MM.1S (cell line): Measurements from ENCODE around the gene MOCOS.

Experiments used
- DNase-seq: peaks from one replicate; pipeline ENCODE4 v3.0.0-alpha.2; 2015
- H2AFZ ChIP-seq: fragments of 300-600 bp; sonication (generic); 2 replicates; pipeline ENCODE4 v1.6.0; 2016; ENCODE audit warnings: antibody characterized with exemption, low read length
- H3F3A ChIP-seq: fragments of 300-600 bp; sonication (generic); 2 replicates; pipeline ENCODE4 v1.6.1; 2016; ENCODE audit warnings: mild to moderate bottlenecking, antibody characterized with exemption, low read length, moderate library complexity, mixed read lengths; ENCODE audit not compliant: insufficient read depth
- H3K27ac ChIP-seq: fragments of 300-600 bp; sonication (generic); 2 replicates; pipeline ENCODE4 v1.5.1; 2016; ENCODE audit warnings: mild to moderate bottlenecking, low read length
- H3K27me3 ChIP-seq: fragments of 300-600 bp; sonication (generic); replicated peaks from 2 replicates; pipeline ENCODE4 v1.6.0; 2016; ENCODE audit warnings: low read length; ENCODE audit not compliant: insufficient read depth
- H3K36me3 ChIP-seq: fragments of 300-600 bp; sonication (generic); replicated peaks from 2 replicates; pipeline ENCODE4 v1.6.1; 2016; ENCODE audit warnings: mild to moderate bottlenecking, low read length, mixed read lengths; ENCODE audit not compliant: insufficient read depth
- H3K4me1 ChIP-seq: fragments of 300-600 bp; sonication (generic); 2 replicates; pipeline ENCODE4 v1.6.1; 2016; ENCODE audit warnings: low read length, mixed read lengths
- H3K4me2 ChIP-seq: fragments of 300-600 bp; sonication (generic); 2 replicates; pipeline ENCODE4 v1.6.0; 2016; ENCODE audit warnings: low read depth, low read length
- H3K4me3 ChIP-seq: fragments of 300-600 bp; sonication (generic); 2 replicates; pipeline ENCODE4 v1.5.1; 2016; ENCODE audit warnings: low read length, mixed read lengths
- H3K79me2 ChIP-seq: fragments of 300-600 bp; sonication (generic); 2 replicates; pipeline ENCODE4 v1.6.1; 2016; ENCODE audit warnings: mixed run types, low read length, mixed read lengths
- H3K9ac ChIP-seq: fragments of 300-600 bp; sonication (generic); 2 replicates; pipeline ENCODE4 v1.6.1; 2016; ENCODE audit warnings: low read length, mixed read lengths
- H3K9me2 ChIP-seq: fragments of 300-600 bp; sonication (generic); replicated peaks from 2 replicates; pipeline ENCODE4 v1.6.1; 2016; ENCODE audit warnings: mild to moderate bottlenecking, low read length, mixed read lengths; ENCODE audit not compliant: insufficient read depth
- H3K9me3 ChIP-seq: fragments of 300-600 bp; sonication (generic); replicated peaks from 2 replicates; pipeline ENCODE4 v1.6.1; 2016; ENCODE audit warnings: mild to moderate bottlenecking, low read length, mixed read lengths; ENCODE audit not compliant: insufficient read depth
- H4K20me1 ChIP-seq: fragments of 300-600 bp; sonication (generic); 2 replicates; pipeline ENCODE4 v1.6.1; 2016; ENCODE audit warnings: mild to moderate bottlenecking, low read length, moderate library complexity, mixed read lengths; ENCODE audit not compliant: insufficient read depth
- EZH2 ChIP-seq: fragments of 300-600 bp; sonication (generic); optimal IDR thresholded peaks from 2 replicates; pipeline ENCODE3; 2017; ENCODE audit warnings: low read depth, mild to moderate bottlenecking, antibody characterized with exemption, low read length, mixed read lengths
- EZH2phosphoT487 ChIP-seq: fragments of 300-600 bp; sonication (generic); IDR thresholded peaks from 2 replicates; pipeline ENCODE4 v1.6.1; 2018; ENCODE audit warnings: antibody characterized with exemption, low read length
- TF ChIP-seq, protein P1 (sequence below): fragments of 300-600 bp; sonication (generic); IDR thresholded peaks from 2 replicates; pipeline ENCODE4 v1.5.1; 2016; ENCODE audit warnings: antibody characterized with exemption, low read length, mixed read lengths

The MOCOS gene

DNA sequence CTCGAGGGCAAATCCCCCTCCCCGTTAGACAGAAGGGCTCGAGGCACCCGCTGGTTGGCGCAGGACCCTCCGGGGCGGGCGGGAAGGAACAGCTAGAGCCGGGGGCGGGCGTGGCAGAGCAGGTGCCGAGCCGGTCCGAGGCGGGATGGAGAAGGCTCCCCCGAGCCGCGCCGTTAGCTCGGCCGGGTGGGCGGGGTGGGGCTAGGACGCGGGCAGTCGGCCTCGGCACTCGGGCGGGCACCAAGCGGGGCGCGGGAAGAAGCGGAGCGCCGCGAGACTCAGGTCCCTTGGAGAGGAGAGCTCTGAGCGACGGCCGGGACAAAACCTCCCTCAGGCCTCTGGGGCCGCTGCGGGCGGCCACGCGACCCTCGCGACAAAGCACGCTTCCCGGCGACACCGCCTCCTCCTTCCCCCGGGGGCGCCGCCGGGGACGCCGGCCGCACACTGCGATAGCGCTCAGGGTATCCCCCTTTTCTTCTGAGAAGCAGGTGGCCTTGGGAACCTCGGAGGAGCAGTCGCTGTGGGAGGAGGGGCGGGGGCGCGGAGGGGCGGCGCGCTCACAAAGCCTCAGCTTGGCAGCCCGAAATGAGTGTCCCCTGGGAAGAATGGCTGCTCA is 110.9 kb downstream of the MOCOS start:
- Histone ChIP-seq H3K27me3 (no peaks in the 10 kb centered on the region), H3K9me3 (no peaks in the 10 kb centered on the region), H3K4me3 (peak overlapping the region; percentile 68), H3K27ac (no peak overlapping the region), H3K9ac (peak overlapping the region; percentile 25; the same call in 1 of the 2 replicates), H3F3A (no peaks in the 10 kb centered on the region), H3K4me2 (peak overlapping the region; percentile 99), H3K79me2 (no peaks in the 10 kb centered on the region), H4K20me1 (no peaks in the 10 kb centered on the region), H3K9me2 (no peaks in the 10 kb centered on the region), H3K4me1 (no peaks in the 10 kb centered on the region; the same call in 1 of the 2 replicates), H3K36me3 (no peaks in the 10 kb centered on the region), H2AFZ (peak overlapping the region; percentile 88)
- DNase-seq, result no peak
- TF ChIP-seq, protein P1, sequence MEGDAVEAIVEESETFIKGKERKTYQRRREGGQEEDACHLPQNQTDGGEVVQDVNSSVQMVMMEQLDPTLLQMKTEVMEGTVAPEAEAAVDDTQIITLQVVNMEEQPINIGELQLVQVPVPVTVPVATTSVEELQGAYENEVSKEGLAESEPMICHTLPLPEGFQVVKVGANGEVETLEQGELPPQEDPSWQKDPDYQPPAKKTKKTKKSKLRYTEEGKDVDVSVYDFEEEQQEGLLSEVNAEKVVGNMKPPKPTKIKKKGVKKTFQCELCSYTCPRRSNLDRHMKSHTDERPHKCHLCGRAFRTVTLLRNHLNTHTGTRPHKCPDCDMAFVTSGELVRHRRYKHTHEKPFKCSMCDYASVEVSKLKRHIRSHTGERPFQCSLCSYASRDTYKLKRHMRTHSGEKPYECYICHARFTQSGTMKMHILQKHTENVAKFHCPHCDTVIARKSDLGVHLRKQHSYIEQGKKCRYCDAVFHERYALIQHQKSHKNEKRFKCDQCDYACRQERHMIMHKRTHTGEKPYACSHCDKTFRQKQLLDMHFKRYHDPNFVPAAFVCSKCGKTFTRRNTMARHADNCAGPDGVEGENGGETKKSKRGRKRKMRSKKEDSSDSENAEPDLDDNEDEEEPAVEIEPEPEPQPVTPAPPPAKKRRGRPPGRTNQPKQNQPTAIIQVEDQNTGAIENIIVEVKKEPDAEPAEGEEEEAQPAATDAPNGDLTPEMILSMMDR, result no peak
- TF ChIP-seq EZH2phosphoT487, result no peak
- TF ChIP-seq EZH2, result no peak

DNA sequence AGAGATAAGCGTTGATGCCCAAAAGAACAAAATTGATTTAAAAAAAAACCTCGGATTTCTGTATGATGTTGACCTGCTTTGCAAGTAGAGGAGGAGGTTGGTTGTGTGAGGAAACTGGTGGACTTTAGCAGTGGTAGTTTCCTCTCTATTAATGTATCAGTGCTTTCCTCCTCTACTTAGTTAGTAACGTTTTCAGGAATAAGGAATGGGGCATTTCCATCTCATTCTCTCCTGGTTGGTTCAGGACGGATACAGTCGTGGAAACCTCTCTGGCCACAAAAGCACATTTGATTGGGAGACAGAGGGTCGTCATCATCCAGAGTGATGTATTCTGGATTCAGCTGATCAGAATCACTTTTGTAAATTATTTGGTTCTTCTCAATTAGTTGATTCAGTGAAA is 111.7 kb downstream of the MOCOS start:
- H3K9me2 ChIP-seq, result no peaks in the 10 kb centered on the region
- H3K27ac ChIP-seq, result no peak overlapping the region
- H3K27me3 ChIP-seq, result no peaks in the 10 kb centered on the region
- no peak overlapping the region for H3K4me2 ChIP-seq
- DNase-seq, result no peak
- H3F3A ChIP-seq, result no peaks in the 10 kb centered on the region
- no peak overlapping the region for H2AFZ ChIP-seq
- no peaks in the 10 kb centered on the region for H4K20me1 ChIP-seq
- no peaks in the 10 kb centered on the region; the same call in 1 of the 2 replicates for H3K4me1 ChIP-seq
- TF ChIP-seq EZH2, result no peak
- no peak for TF ChIP-seq EZH2phosphoT487
- TF ChIP-seq, protein P1, result no peak
- no peaks in the 10 kb centered on the region for H3K9me3 ChIP-seq
- no peak overlapping the region for H3K9ac ChIP-seq
- no peaks in the 10 kb centered on the region for H3K36me3 ChIP-seq
- H3K79me2 ChIP-seq, result no peaks in the 10 kb centered on the region
- no peak overlapping the region for H3K4me3 ChIP-seq

DNA sequence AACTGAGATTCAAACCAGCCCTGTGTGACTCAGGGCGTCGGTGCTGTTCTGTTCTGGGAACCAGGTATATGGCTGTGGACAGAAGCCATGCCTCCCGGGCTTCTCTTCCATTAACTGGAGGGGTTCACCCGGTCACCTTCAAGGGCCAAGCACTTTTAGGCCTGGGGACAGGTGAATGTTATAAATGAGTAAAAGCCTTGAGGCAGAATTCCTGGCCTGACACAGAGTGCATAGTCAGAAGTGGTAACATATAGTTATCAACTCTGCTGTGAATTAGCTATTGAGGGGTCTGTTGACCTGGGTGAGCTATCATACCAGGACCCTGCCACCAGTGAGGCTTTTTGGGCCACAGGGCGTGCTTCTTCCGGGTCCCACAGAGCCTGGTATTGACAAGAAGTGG is 112.9 kb downstream of the MOCOS start:
- TF ChIP-seq EZH2, result no peak
- no peak for TF ChIP-seq EZH2phosphoT487
- TF ChIP-seq, protein P1, result no peak
- Histone ChIP-seq H3K4me3 (no peak overlapping the region), H3K4me1 (no peaks in the 10 kb centered on the region; the same call in 1 of the 2 replicates), H3K9me2 (no peaks in the 10 kb centered on the region), H3K27ac (no peak overlapping the region), H2AFZ (no peak overlapping the region), H3K9me3 (no peaks in the 10 kb centered on the region), H3K79me2 (no peaks in the 10 kb centered on the region), H3F3A (no peaks in the 10 kb centered on the region), H3K4me2 (no peak overlapping the region), H3K36me3 (no peaks in the 10 kb centered on the region), H3K9ac (no peak overlapping the region), H3K27me3 (no peaks in the 10 kb centered on the region), H4K20me1 (no peaks in the 10 kb centered on the region)
- no peak for DNase-seq
